MCF 10A (cell line): ENCODE measurements around the gene LMOD3. TPM values are rescaled to one million over a fixed set of nuclear protein-coding genes. Genes with fewer than 3 reads are reported as not detected.

Experiments
- BruUV-seq: library from RNA; stranded (reverse); fragments of 400-500 nt; replicated peaks from 2 replicates; lab custom pipeline; 2021; lab: Mats Ljungman, UMichigan
- CTCF ChIA-PET: fragments of 300-600 bp; sonication (Branson Sonifier 250); formaldehyde crosslinking; extraction: SDS; loops from one replicate; lab custom pipeline; 2021; ENCODE audit warnings: antibody characterized with exemption, inconsistent platforms; lab: Yijun Ruan, JAX
- POLR2A ChIA-PET: fragments of 300-600, 350-650 bp; sonication (Branson Sonifier 250); formaldehyde crosslinking; extraction: SDS; loops from one replicate; lab custom pipeline; 2020; ENCODE audit warnings: antibody characterized with exemption, inconsistent platforms; lab: Yijun Ruan, JAX
- DNase-seq: peaks from one replicate; pipeline ENCODE4 v3.0.0-alpha.2; 2018; ENCODE audit not compliant: unreplicated experiment
- H3K27ac Mint-ChIP-seq: one replicate; pipeline ENCODE4 v1.8.0; 2022; ENCODE audit warnings: mild to moderate bottlenecking, low read depth, mixed read lengths; ENCODE audit not compliant: unreplicated experiment
- H3K27me3 Mint-ChIP-seq: one replicate; pipeline ENCODE4 v1.8.0; 2022; ENCODE audit warnings: mixed read lengths; ENCODE audit not compliant: insufficient read depth, unreplicated experiment
- H3K36me3 Mint-ChIP-seq: one replicate; pipeline ENCODE4 v1.8.0; 2022; ENCODE audit warnings: mild to moderate bottlenecking, moderate library complexity, mixed read lengths; ENCODE audit not compliant: insufficient read depth, unreplicated experiment
- H3K4me1 Mint-ChIP-seq: one replicate; pipeline ENCODE4 v1.8.0; 2022; ENCODE audit warnings: mixed read lengths; ENCODE audit not compliant: insufficient read depth, unreplicated experiment
- H3K4me3 Mint-ChIP-seq: one replicate; pipeline ENCODE4 v1.8.0; 2022; ENCODE audit warnings: mild to moderate bottlenecking, moderate library complexity, mixed read lengths; ENCODE audit not compliant: unreplicated experiment
- H3K9me3 Mint-ChIP-seq: one replicate; pipeline ENCODE4 v1.8.0; 2022; ENCODE audit warnings: mixed read lengths; ENCODE audit not compliant: unreplicated experiment
- CTCF ChIP-seq: fragments of 200-600 bp; IDR thresholded peaks from one replicate; pipeline ENCODE4 v1.8.0; 2022; ENCODE audit warnings: antibody characterized with exemption, mild to moderate bottlenecking; ENCODE audit not compliant: unreplicated experiment
- intact Hi-C: fragments of 100-400 bp; cut with micrococcal nuclease; formaldehyde crosslinking; loops from 2 replicates; pipeline ENCODE4 v1.14.1; 2022
- total RNA-seq: library from RNA; stranded (reverse); gene quantifications from 2 replicates; pipeline ENCODE4 v1.2.3, GENCODE V29; 2022

LMOD3 gene
- total RNA-seq, 1 experiment from 2014 or later, result not detected

- POLR2A ChIA-PET, result no interaction called here
- no peaks in the 10 kb centered on the region for H3K36me3 Mint-ChIP-seq
- DNase-seq, result no peak
- H3K9me3 Mint-ChIP-seq, result no peaks in the 10 kb centered on the region
- no peak overlapping the region for H3K4me3 Mint-ChIP-seq
- intact Hi-C loops, result no loop called here
- CTCF ChIA-PET, result interaction anchor here (1.7 to 4.7 kb wide), 2 partner anchors 20 to 21 kb away, joined by 9 to 17 read pairs; no protein-coding TSS in a partner anchor
- no peak for TF ChIP-seq CTCF
- BruUV-seq, result no TSS peak
- H3K27me3 Mint-ChIP-seq, result no peaks in the 10 kb centered on the region
- H3K27ac Mint-ChIP-seq, result no peak overlapping the region
- peaks cover 18% of the 10 kb centered on the region for H3K4me1 Mint-ChIP-seq
These were observed 18.9 kb upstream of the LMOD3 start for GRCh38 chr3:69141313-69141712.

DNA sequence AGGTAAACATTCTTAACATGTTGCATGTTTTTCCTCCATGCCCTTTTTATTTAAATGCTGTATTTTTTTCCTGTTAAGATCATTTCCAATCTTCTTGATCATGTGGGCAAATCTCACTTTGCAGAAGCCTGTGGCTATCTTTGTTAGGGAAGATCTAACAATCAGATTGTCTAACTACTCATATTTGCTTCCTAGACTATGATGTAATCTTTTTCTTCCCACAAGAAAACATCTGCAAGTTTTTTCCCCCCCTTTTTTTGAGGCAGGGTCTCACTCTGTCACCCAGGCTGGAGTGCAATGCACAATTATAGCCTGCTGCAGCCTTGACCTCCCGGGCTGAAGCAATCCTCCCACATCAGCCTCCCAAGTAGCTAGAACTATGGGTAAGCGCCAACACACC lies 15.0 kb upstream of the LMOD3 start:
- Mint-ChIP-seq H3K9me3 (no peaks in the 10 kb centered on the region), H3K27ac (no peak overlapping the region), H3K27me3 (no peaks in the 10 kb centered on the region), H3K4me3 (no peak overlapping the region), H3K4me1 (no peaks in the 10 kb centered on the region), H3K36me3 (no peaks in the 10 kb centered on the region)
- DNase-seq, result no peak
- CTCF ChIA-PET, result interaction anchor here (0.7 to 3.6 kb wide), 3 partner anchors 17 to 535 kb away, joined by 3 to 21 read pairs (median 6); no protein-coding TSS in a partner anchor
- TF ChIP-seq CTCF, result no peak
- no TSS peak for BruUV-seq
- POLR2A ChIA-PET, result interaction anchor here (0.6 kb wide), 1 partner anchor 250 kb away, joined by 4 read pairs; no protein-coding TSS in a partner anchor
- intact Hi-C loops, result no loop called here

DNA sequence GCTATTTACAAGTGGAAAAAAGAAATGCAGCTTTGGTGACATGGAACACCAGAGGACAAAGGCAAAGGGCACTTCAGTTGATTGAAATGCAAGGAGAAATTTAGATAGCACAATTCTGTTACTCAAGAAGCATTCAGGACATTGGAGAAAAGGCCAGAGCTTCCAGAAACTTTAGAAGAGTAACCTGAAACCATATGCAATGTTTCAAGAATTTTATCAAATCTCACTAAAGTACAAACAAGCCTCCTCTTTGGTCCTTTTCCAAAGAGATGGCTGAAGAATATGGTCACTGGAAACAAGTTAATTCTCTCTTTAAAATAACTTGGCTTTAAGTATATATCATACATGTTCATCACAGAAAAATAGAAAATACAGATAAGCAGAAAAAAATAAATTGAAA lies 14.6 kb upstream of the LMOD3 start:
- no peaks in the 10 kb centered on the region for H3K27me3 Mint-ChIP-seq
- ChIA-PET CTCF (interaction anchor here (1.5 to 2.7 kb wide), 2 partner anchors 16 to 535 kb away, joined by 6 read pairs; no protein-coding TSS in a partner anchor), POLR2A (interaction anchor here (0.6 kb wide), 1 partner anchor 251 kb away, joined by 4 read pairs; no protein-coding TSS in a partner anchor)
- DNase-seq, result no peak
- intact Hi-C loops, result no loop called here
- no peak for TF ChIP-seq CTCF
- H3K4me1 Mint-ChIP-seq, result no peaks in the 10 kb centered on the region
- no peaks in the 10 kb centered on the region for H3K9me3 Mint-ChIP-seq
- no TSS peak for BruUV-seq
- H3K4me3 Mint-ChIP-seq, result no peak overlapping the region
- H3K36me3 Mint-ChIP-seq, result no peaks in the 10 kb centered on the region
- H3K27ac Mint-ChIP-seq, result no peak overlapping the region

- intact Hi-C loops, result no loop called here
- Mint-ChIP-seq H3K36me3 (no peaks in the 10 kb centered on the region), H3K27me3 (no peaks in the 10 kb centered on the region), H3K9me3 (no peaks in the 10 kb centered on the region), H3K4me3 (no peak overlapping the region), H3K4me1 (no peaks in the 10 kb centered on the region), H3K27ac (no peak overlapping the region)
- BruUV-seq, result no TSS peak
- no peak for DNase-seq
- POLR2A ChIA-PET, result no interaction called here
- CTCF ChIA-PET, result interaction anchor here (0.6 to 3.0 kb wide), 5 partner anchors 10 to 439 kb away, joined by 4 to 29 read pairs (median 6); no protein-coding TSS in a partner anchor
- no peak for TF ChIP-seq CTCF
These were observed 8.3 kb upstream of the LMOD3 start for GRCh38 chr3:69130689-69131088.
